ENCODE measurements around the gene UBA6.

The UBA6 gene

DNA sequence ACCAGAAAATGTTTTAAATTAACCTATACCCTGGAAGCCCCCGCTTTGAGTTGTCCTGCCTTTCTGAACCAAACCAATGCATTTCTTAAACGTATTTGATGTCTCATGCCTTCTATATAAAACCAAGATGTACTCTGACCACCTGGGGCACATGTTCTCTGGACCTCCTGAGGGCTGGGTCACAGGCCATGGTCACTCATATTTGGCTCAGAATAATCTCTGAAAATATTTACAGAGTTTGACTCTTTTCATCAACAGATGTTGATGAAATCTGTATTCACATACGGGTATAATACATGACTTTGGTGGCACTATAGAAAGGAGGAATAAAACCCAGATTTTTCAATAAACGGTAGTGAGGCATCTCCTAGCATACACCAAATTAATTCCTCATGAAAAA lies 86.8 kb downstream of the UBA6 start:
- TF ChIP-seq, protein P1, sequence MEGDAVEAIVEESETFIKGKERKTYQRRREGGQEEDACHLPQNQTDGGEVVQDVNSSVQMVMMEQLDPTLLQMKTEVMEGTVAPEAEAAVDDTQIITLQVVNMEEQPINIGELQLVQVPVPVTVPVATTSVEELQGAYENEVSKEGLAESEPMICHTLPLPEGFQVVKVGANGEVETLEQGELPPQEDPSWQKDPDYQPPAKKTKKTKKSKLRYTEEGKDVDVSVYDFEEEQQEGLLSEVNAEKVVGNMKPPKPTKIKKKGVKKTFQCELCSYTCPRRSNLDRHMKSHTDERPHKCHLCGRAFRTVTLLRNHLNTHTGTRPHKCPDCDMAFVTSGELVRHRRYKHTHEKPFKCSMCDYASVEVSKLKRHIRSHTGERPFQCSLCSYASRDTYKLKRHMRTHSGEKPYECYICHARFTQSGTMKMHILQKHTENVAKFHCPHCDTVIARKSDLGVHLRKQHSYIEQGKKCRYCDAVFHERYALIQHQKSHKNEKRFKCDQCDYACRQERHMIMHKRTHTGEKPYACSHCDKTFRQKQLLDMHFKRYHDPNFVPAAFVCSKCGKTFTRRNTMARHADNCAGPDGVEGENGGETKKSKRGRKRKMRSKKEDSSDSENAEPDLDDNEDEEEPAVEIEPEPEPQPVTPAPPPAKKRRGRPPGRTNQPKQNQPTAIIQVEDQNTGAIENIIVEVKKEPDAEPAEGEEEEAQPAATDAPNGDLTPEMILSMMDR (IDR thresholded peaks at IDR 0.05; ENCODE audit: low read depth, low read length, missing control alignments): no peak
- H3K4me3 ChIP-seq (ENCODE audit: low read depth, low read length): no peak overlapping the region
- DNase-seq (ENCODE audit: low read depth): no peak

DNA sequence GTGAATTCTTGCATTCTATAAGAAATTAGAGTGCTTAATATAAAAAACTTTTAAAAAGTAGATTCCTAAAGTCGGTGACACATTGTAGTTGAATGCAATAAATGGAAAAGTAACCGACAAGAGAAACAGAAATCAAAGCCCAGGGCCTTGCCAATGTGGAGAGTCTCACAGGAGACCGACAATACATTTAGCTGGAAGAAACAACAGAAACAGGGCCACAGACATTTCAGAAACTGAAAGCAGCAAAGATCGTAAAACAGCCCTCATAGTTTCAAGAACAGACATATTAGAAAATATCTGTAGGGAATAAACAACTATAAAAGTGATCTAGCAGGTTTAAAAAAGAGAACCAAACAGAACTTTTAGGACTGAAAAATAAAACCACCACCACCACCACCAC lies 92.9 kb downstream of the UBA6 start:
- DNase-seq (ENCODE audit: low read depth): no peak
- no peak overlapping the region for H3K4me3 ChIP-seq (ENCODE audit: low read depth, low read length)
- TF ChIP-seq, protein P1 (IDR thresholded peaks at IDR 0.05; ENCODE audit: low read depth, low read length, missing control alignments): no peak

DNA sequence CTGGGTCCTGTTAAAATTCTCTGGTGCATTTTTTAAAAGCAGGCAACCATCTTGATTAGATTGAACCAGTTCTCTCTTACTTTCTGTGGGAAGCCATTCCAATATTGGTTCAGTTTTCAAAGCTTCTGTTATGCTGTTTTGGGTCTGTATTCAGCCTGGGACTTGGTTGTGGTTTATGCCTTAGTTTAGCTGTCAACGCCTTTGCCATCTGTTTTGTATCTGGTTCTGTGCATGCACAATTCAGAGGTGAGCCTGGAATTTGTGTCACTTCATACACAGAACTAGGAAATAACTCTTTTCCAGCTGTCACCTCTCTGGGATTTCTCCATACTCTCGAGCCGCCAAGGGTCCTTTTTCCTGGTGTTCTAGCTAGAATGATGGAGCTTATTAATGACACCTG lies 96.2 kb downstream of the UBA6 start:
- DNase-seq (ENCODE audit: low read depth): no peak
- TF ChIP-seq, protein P1 (IDR thresholded peaks at IDR 0.05; ENCODE audit: low read depth, low read length, missing control alignments): no peak

DNA sequence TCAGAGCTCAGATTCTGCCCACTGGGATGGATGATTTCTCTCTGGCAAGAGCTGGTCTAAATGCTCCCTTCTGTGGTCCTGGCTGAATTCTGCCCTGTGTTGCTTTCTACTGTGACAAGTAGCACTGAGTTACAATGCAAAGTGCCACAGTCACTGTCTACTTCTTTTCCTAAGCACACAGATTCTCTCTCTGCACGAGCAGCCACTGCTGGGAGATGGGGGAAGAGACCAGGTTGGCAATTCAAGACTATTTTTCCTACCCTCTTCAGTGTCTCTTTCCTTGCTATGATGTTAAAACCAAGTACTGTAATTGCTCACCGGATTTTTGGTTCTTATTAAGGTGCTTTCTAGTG lies 97.0 kb downstream of the UBA6 start:
- no peak for DNase-seq (ENCODE audit: low read depth)
- TF ChIP-seq, protein P1 (IDR thresholded peaks at IDR 0.05; ENCODE audit: low read depth, low read length, missing control alignments): no peak

More for the DNA sequence above, 96.2 kb downstream of the UBA6 start:
- no peak overlapping the region for H3K4me3 ChIP-seq (ENCODE audit: low read depth, low read length)

DNA sequence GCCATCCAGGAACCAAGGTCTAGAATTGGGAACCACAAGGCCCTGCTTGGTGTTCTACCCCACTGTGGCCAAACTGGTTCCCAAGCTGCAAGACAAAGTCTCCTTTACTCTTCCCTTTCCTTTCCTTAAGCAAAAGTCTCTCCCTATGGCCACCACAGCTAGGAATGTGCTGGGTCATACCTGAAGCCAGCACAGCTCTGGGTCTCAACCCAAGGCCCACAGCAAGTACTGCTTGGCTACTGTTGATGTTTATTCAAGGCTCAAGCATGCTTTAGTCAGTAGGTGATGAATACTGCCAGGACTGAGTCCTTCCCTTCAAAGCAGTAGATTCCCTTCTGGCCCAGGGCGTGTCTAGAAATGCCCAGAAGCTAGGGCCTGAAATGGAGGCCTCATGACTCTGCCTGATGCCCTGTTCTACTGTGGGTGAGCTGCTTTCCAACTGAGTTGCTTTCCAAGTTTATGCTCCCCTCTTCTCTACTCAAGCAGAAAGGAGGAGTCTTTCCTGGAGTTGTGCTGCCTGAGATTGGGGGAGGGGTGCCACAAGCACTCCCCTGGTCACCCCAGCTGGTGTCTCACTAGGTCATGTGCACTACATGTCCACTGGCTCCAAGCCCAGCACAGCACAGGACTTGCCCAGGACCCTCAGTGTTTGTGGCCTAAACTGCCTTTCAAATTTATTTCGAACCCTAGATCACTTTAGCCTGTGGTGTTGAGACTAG lies 97.5 kb downstream of the UBA6 start:
- TF ChIP-seq, protein P1 (IDR thresholded peaks at IDR 0.05; ENCODE audit: low read depth, low read length, missing control alignments): no peak
- no peak overlapping the region for H3K4me3 ChIP-seq (ENCODE audit: low read depth, low read length)
- DNase-seq (ENCODE audit: low read depth): no peak

More for the DNA sequence above, 97.0 kb downstream of the UBA6 start:
- H3K4me3 ChIP-seq (ENCODE audit: low read depth, low read length): no peak overlapping the region

DNA sequence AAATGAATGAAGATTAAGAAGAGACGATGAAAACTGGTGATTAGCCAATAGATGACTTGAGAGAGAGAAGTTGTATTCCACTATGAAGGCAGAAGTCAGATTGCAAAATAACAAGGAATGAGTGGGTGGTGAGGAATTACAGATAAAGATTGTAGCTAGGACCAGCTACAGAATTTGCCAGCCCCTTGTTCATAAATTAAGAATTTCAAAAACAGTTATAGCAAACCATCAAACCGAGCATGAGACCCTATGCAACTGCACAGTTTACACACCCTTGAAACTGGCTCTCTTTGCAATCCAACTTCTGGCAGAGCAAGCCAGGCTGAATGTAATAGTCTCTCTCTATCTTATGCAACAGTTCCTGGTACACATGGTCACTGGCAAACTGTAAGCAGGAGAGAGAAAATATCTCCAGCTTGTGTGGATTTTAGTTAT lies 107.2 kb downstream of the UBA6 start:
- DNase-seq (ENCODE audit: low read depth): no peak
- TF ChIP-seq, protein P1 (IDR thresholded peaks at IDR 0.05; ENCODE audit: low read depth, low read length, missing control alignments): no peak
- no peak overlapping the region for H3K4me3 ChIP-seq (ENCODE audit: low read depth, low read length)

DNA sequence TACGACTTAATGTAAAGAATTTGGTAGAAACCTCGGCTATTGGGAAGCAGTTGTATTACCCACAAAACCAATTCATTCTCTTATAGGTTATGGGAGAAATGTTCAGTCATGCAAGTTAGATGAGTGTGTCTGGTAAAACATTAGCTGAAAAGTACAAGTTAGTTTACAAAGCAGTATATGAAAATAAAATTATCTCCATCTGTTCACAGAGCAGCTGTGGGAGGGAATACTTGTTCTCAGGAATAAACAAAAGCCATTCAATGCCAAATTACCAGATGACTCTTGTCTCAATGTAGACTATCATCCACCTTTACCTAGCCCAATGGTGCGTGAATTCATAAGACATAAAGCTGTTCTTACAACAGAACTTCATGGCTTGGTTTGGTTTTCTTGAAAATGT lies 113.8 kb downstream of the UBA6 start:
- DNase-seq (ENCODE audit: low read depth): no peak
- no peak overlapping the region for H3K4me3 ChIP-seq (ENCODE audit: low read depth, low read length)
- TF ChIP-seq, protein P1 (IDR thresholded peaks at IDR 0.05; ENCODE audit: low read depth, low read length, missing control alignments): no peak

All from GM12864 (cell line).